ENCODE measurements around the gene OPN1MW.
"Not testable (repeated sequence)": the region's sequence is repeated elsewhere in the genome, so short reads cannot be mapped to it uniquely, and the experiment has no call there.

OPN1MW gene

DNA sequence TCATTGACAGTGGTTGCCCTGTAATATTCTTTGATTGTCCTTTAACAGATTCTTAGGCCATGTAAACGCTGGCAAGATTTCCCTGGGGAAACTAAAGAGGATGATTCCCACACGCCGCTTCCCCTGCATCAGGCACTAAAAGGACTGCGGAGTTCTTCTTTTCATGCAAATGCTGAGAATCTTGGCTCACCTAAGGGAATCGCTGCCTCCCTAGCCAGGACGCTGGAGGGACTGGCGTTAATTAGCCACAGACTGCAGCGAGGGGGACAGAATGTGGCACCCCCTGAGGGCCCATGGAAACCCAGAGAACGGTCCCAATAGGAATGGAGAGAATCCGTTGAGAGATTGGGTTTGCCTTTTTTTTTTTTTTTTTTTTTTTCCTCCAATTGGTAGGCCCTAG, 29.1 kb downstream of the OPN1MW start:
- DNase-seq = not testable (repeated sequence)

DNA sequence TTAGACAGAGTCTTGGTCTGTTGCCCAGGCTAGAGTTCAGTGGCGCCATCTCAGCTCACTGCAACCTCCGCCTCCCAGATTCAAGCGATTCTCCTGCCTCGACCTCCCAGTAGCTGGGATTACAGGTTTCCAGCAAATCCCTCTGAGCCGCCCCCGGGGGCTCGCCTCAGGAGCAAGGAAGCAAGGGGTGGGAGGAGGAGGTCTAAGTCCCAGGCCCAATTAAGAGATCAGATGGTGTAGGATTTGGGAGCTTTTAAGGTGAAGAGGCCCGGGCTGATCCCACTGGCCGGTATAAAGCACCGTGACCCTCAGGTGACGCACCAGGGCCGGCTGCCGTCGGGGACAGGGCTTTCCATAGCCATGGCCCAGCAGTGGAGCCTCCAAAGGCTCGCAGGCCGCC, 37.1 kb downstream of the OPN1MW start, which contains the start of gene OPN1MW2:
OPN1MW2 (plus strand) TSS at position 301 of the 400 bp plus-strand sequence; CDS start at position 361, 60 bp downstream.
- DNase-seq = not testable (repeated sequence)

DNA sequence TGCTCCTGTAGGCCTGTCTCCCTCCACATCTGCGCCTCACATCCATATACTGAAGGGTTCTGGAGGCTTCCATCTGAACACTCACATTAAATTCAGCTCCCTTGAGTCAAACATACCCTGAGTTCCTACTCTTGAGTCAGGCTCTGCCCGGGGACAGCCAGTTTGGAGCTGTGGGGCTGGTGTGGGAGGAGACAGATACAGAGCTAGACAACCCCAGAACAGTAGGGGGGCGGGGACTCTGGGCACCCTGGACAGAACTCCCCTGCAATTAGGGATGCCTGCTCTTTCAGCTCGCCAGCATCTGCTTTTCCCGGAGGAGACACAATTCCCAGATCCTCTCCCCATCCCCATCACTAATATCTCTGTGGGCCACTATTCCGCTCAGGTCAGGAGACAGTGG, 42.9 kb downstream of the OPN1MW start:
- not testable (repeated sequence) for DNase-seq

DNA sequence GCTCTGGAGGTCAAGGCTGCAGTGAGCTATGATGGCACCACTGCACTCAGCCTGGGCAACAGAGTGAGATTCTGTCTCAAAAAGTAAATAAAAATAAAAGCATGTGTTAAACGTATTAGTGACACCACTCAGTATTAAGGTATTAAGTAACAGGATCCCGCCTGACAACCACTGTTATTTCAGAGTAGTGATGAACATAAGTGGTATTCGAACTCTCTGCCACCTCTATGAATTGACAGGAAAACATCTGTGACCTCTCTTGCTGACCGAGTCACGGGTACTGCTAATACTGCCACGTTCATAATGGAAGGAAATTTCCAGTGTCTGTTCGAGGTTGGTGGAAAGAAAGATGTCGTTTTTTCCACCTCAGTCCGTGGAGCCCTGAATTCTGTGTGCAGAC, 44.3 kb downstream of the OPN1MW start:
- not testable (repeated sequence) for DNase-seq

- not testable (repeated sequence) for DNase-seq
Measured at GRCh38 chrX:154231443-154231842, 49.0 kb downstream of the OPN1MW start.

DNA sequence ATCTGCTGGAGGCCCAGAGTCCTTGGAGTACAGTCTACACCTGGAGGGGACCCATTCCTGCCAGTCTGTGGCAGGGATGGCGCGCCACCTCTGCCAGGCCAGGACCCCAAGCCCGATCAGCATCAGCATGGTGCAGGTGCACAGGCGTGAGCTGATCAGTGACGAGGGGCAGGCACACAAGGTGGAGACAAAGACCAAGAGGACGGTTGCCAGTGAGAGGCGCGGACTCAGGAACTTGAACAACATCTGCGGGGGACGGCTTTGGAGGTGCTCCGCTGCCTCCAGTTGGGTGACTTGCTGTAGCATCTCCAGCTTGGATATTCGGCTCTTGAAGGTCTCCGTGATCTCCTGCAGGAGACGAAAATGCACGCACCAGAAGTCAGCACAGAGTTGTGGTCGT, 51.2 kb downstream of the OPN1MW start:
- DNase-seq = not testable (repeated sequence)

DNA sequence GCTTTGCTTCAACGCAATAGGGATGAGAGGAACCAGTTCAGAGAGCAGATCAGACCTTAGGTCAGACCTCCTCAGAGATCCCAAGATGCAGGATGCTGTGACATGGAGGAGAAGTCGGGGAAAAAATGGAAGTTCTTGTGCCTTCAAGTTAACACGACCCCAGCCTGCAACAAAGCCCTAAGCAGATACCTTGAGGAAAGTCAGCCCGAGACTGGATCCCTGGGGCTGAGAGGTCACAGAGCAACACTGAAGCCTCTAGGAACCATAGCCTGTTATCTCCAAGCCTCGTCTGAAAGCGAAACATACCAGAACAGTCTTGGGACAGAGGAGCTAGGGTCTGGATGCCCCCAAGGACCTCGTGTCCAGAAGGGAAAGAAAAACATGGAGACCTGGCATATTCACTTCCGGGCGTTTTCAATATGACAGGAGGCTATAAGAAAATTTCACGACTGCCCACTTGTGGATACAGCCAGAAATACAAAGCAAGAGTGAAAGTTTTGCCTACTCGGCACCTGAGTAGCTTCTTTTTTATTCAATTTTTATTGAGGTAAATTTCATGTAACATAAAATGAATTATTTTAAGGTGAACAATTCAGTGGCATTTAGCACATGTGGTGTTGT, 56.7 kb downstream of the OPN1MW start:
- DNase-seq = not testable (repeated sequence)

DNA sequence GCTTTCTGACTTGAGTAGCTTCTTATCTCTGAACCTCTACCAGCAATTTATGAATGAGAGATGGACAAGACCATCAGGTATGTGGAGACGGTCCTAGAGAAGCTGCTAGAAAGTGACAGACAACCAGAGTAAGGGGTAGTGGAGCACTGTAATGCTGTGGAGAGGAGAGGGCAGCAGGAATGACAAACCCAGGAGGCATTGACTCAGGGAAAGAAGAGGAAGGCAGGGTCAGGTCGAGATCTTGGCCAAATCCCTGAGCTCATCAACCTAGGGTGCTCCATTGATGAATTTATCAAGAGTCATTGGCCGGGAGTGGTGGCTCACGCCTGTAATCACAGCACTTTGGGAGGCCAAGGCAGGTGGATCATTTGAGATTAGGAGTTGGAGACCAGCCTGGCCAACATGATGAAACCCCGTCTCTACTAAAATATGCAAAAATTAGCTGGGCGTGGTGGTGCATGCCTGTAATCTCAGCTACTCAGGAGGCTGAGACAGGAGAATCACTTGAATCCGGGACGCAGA, 57.6 kb downstream of the OPN1MW start:
- not testable (repeated sequence) for DNase-seq
